Measurements from ENCODE around the gene MFN1.

The MFN1 gene

DNA sequence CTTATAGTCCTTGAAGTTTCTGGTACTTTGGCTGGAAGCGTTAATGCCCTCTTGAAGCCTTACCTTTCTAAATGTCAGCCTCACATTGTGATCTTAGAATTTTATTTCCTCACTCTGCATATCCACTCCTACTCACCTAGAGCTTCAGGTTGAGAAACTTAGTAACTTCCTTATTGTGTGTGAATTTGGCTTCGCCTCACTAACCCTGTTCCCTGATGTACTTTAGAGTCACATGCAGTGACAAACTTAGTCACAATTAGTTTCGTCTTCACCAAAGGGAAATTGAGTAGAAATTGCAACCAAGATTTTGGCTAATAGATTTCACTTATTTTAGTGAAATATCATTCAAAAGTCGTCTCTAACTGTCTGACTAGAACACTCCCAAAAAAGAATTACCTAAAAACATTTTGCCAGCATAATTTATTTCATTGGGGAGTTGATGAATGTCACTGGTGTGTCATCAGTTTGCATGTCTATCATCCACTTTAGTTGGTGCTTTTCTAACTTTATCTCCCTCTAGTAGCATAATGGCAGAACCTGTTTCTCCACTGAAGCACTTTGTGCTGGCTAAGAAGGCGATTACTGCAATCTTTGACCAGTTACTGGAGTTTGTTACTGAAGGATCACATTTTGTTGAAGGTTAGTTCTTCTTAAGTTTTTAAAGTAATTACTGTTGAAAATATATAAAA is 960 bp downstream of the MFN1 start:
- no peak for DNase-seq

- DNase-seq: no peak
These were observed 8.5 kb downstream of the MFN1 start for GRCh38 chr3:179355996-179356395.

- DNase-seq: no peak
These were observed 15.8 kb downstream of the MFN1 start for GRCh38 chr3:179363332-179363731.

- no peak for DNase-seq
These were observed 22.1 kb downstream of the MFN1 start for GRCh38 chr3:179369621-179370020.

- DNase-seq: no peak
These were observed 26.4 kb downstream of the MFN1 start for GRCh38 chr3:179373938-179374337.

DNA sequence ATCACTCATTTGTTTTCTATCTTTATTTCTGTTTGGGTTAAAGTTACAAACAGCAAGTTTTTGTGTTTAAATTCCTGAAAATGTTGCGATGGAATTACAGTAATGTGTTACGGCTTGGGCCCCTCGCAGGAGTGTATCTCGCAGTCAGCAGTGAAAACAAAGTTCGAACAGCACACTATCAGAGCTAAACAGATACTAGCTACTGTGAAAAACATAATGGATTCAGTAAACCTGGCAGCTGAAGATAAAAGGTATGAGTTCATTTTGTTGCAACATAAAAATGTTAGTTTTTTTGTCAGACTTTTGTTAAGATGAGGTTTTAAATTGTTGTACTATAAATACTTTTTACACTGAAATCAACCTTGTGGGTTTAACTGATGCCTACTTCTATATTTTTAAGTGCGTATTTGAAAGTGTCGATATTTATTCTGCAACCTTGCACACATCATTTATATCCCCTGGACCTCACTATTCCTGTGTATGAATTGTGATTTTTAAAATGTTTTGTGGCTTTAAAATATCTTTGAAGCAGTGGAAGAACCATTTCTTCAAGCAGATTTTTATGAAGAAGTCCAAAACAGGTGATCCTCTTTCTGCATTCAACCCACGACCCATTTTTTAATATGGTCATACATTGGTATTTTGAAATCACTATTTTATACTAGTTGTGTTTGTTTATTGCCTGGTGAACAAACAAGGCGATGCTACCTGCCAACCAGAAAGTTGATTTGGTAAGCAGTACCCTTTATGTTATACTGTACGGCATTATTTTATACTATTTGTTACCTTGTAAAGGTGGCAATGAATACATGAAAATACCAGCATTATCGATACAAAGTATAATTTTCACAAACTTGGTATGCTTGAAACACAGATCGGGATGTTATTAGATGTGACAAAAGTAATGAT is 27.8 kb downstream of the MFN1 start:
- DNase-seq: no peak

GRCh38 chr3:179376474-179376873 is 29.0 kb downstream of the MFN1 start:
- no peak for DNase-seq

DNA sequence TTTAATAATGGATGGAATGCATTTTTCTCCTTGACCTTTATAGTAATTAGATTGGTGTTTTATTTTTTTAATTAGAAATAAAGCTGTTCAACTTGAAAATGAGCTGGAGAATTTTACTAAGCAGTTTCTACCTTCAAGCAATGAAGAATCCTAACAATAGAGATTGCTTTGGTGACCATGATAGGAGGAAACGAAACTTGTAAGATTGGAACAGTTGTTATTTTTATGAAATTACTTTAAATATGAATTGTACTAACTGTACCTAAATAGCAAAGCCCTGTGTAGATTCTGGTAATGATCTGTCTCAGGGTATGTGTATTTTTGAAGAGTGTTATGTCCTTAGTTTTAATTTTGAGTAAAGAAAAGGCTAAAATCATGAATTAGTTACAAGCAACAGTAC is 44.4 kb downstream of the MFN1 start:
- DNase-seq: no peak

GRCh38 chr3:179398574-179399231 is 51.2 kb downstream of the MFN1 start:
- DNase-seq: no peak

DNA sequence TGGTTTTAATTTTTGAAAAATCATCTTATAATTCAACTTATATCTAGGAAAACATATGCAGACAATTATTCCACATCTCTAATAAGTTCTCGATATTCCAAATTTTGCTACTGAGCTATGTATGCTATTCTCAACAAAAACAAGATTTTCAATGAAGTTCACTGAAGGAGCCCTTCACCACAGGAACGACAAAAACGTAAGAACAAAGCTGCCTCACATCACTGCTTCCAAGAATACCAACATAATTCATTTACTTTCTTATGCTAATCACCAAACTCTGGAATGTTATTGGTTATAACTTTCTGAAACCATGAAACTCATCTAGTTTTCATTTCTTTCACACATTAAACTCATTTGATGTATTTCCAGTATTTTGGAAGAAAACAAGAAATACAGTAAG is 54.1 kb downstream of the MFN1 start:
- DNase-seq: no peak

GRCh38 chr3:179402963-179403362 is 55.5 kb downstream of the MFN1 start:
- no peak for DNase-seq

GRCh38 chr3:179404307-179404706 is 56.8 kb downstream of the MFN1 start:
- DNase-seq: no peak

DNA sequence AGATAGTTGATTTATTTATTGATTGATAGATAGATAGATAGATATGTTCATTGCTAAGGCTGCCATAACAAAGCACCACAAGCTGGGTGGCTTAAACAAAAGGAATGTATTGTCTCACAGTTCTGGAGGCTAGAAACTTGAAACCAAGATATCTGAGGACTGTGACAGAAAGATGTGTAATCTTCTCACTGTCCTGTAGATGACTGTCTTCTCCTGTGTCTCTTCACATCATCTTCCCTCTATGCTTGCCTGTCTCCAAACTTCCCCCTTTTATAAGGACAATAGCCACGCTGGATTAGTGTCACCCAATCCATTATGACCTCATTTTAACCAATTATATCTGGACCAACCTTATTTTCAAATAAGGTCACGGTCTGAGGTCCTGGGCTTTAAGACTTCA is 62.8 kb downstream of the MFN1 start:
- DNase-seq: no peak

DNA sequence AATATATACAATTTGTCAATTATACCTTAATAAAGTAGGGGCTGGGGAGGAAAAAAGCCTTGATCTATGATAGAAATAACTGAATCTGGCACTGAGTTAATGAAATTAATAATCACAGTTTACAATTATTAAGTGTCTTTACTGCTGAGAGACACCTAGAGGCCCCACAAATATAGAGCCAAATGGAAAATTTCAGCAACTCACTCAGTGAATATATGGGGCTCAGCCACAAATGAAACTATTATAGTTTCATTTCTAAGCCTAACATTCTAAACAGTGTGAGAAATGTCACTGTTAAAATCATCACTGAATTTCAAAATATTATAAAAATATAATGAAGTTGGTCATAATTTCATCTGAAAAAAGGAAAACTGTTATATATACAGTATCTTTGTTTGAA is 63.5 kb downstream of the MFN1 start:
- no peak for DNase-seq

DNA sequence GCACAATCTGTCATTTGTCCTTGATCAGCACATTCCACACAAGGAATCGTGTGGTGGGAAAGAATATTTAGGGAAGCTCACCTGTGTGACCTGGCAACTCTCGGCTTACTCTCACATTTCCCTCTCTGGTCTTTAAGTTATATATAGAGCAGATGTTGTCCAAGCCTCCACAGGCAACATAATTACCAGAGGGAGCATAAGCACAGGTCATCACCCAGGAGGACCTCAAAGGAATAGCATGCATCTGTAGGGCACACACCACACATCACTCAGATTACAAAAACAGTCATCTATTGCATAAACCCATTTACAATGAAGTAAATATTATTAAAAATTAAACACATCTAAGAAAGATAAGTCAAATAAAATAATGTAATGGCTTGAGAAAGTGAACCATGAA is 67.3 kb downstream of the MFN1 start:
- DNase-seq: no peak

DNA sequence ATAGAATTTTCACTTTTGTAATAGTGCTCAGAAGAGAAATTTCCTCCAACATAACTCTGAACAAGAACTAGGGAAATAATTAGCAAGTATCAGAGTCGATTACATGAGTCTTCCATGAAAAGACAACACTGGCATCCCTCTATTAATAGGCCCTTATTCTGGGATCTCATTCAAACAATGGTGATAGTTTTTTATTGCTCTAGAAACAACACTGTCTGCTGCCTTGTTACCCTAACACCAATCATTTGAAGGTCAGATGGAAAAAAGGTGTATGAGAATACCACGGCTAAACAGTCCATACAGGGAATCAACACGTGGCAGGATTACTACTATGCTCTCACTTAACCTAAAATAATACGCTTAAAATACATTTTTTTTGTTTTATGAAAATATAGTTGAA is 67.9 kb downstream of the MFN1 start:
- no peak for DNase-seq

- DNase-seq: no peak
These were observed 69.2 kb downstream of the MFN1 start for GRCh38 chr3:179416681-179417080.

- DNase-seq: no peak
These were observed 71.1 kb downstream of the MFN1 start for GRCh38 chr3:179418610-179419009.

GRCh38 chr3:179421500-179421899 is 74.0 kb downstream of the MFN1 start:
- no peak for DNase-seq

- DNase-seq: no peak
These were observed 77.6 kb downstream of the MFN1 start for GRCh38 chr3:179425075-179425474.

DNA sequence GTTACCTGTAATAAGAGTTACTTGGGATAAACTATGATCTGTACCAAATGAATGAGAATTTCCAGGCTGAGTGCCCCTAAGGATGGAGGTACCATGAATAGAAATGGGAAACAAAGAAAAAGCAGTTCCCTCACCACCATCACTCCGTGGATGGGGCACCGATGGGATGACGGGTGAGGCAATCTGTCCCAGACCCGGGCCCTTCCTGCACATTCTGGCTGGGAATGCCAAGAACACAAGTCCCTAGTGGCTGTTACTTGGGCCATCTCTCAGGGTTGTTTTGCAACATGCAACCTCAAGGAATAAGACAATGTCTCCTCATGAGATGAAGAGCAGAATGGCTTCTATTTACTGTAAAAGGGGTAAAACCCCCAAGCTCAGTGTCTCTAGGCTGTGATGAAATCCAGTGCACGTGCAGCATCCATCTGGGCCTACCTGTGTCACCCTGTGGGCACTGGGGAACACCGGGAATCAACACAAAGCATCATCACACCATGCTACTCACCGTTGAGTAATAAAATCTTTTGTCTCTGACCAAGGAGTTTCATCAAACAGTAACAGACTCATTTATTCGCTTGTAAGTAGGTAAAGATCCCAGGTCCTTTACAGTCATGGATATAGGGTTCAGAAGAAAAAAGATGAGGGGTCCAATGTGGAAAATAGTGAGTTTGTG is 81.5 kb downstream of the MFN1 start:
- no peak for DNase-seq

DNA sequence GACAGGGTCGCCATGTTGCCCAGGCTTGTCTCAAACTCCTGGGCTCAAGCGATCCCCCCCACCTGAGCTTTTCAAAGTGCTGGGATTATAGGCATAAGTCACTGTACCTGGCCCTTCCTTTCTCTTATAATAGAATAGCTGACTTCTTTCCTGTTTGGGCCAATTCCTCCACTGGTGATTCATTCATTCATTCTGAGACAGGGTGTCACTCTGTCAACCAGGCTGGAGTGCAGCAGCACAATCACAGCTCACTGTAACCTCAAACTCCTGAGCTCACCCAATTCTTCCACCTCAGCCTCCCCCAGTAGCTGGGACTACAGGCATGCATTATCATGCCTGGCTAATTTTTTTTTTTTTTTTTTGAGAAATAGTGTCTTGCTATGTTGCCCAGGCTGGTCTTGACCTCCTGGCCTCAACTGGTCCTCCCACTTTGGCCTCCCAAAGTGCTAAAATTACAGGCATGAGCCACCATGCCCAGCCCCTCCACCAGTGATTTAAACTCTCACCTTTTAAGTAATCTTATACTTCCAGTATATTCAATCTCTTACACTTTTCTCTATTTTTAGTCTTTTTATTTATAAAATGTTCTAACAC is 82.9 kb downstream of the MFN1 start:
- DNase-seq: no peak

GRCh38 chr3:179432021-179432420 is 84.5 kb downstream of the MFN1 start:
- DNase-seq: no peak
